NCI-H146 (cell line): ENCODE results near the gene CFAP90.

ENCODE experiments used
- DNase-seq: peaks from one replicate; lab custom pipeline; 2025; lab: John Stamatoyannopoulos, UW

Gene CFAP90

DNA sequence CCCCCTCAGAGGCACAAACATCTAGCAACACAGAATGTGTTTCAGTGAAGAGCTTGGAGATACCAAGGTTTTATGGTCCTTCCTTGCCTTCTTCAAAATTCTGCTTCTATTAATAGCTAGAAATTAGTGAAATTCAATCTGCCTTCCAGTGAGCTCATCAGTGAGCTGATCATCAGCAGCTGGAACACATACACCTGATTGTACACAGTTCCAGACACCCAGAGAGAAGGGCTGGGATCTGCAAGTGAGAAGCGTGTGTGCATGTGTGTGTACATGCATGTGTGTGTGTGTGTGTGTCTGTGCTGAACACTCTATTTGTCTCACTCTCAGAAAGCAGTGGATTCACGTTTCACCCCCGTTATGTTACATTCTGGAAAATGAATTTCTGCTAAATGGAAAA, 28.5 kb downstream of the CFAP90 start:
- no peak for DNase-seq

DNA sequence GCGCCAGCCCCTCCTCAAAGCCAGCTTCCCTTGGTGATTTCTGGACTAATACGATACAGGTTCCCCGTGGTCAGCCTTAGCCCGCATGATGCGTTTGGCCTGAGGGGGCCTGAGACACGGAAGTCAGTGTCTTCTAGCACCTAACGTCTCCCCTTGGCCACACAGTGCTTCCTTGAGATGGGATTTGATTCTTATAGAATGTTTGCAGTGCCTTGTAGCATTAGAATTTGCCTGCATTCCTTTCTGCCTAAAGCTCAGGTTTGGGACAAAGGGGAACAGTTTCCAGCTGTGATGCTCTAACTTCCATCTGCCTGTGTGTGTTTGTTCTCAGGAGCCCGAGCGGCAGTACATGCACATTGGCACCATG, 34.4 kb downstream of the CFAP90 start:
- no peak for DNase-seq

DNA sequence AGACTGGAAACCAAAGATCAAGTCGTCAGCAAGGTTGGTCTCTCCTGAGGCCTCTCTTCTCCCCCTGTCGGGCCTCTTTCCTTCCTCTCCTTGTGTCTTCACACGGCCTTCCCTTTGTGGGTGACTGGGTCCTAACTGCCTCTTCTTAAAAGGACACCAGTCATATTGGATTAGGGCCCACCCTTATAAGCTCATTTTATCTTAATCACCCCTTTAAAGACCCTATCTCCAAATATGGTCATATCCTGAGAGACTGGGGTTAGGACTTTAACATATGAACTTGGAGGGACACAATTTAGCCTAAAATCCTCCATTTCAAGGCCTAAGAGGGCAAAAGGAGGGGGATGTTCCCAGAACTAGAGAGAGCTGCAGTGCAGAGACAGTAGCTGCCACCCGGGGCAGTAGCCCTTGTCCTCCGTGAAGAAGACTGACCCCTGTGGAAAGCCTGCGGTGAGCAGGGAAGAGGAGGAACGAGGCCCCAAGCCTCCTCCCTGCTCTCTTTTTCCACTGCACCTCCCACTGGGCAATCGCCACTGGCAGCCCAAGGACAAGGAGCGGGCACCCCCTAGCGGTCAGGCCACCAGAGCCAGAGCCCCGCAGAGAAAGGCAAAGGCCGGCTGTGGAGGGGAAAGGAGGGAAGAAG, 34.9 kb downstream of the CFAP90 start:
- peak; percentile 56 for DNase-seq

DNA sequence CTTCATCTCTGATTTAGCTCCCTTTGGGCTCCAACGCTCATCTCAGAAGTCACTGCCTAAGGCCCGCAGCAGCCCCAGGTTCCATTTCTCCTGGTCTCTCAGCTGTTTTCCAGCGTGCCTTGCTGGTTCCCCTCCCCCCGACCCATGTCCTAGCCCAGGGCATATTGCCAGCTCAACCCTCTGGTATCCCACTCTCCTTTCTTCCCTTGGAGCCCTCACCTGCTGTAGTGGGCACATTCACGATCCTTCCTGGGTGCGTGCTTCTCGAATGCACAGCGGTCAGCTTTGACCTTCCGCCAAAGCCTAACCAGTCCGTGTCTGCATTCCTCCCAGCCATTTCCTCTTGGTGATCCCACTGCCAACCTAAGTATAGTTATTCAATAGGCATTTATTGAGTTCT, 36.1 kb downstream of the CFAP90 start:
- no peak for DNase-seq

DNA sequence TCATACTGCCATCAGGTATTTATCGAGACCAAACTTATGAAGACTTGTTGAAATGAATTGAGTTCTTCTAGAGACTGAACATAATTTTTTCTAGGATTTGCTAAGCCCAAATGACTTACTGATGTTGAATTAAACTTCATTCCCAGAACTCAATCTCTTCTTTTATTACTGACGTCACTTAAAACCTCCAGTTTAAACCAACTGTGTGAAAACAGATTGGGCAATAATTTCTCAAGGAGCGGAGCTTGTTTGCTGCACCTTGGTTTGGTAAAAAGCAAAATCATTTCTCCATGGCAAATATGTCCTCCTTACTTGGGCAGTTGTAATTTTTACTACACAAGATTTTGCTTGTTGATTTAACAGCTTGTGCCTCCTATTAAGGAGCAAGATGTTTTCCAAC, 37.4 kb downstream of the CFAP90 start:
- DNase-seq, result no peak

DNA sequence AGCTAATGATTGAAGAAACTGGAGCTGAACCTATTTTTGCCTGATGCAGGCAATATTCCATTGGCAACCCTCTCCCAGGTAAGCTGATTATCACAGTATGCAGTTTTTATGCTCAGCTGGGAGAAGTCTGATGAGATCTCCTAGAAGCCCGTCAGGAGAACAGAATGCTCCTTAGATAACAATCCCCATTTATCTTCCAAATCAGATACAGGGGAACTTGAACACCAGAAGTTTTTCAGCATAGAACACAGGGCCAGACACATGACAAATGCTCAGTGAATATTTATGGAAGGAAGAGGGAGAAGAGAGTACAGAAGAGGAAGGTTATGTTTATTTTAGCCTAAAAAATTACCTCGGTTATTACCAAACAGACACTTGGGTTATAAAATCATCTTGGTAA, 37.9 kb downstream of the CFAP90 start:
- no peak for DNase-seq

DNA sequence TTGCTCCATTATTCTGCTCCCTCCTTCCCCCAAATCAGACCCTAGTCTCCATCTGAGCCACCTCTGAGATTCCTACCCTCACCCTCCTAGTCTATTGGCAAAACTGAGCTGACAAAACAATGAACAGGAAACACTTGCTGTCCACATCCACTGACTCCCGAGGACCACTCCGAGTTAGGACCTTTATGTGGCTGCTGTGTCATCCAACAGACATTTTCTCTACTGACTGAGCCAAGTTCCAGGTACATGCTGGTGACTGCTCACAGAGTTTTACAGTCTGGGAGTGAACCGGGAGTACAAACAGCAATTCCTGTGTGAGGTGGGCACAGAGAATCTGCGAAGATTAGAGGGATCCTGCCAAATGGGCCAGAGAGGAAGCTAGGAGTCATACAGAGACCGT, 39.2 kb downstream of the CFAP90 start:
- DNase-seq, result no peak

DNA sequence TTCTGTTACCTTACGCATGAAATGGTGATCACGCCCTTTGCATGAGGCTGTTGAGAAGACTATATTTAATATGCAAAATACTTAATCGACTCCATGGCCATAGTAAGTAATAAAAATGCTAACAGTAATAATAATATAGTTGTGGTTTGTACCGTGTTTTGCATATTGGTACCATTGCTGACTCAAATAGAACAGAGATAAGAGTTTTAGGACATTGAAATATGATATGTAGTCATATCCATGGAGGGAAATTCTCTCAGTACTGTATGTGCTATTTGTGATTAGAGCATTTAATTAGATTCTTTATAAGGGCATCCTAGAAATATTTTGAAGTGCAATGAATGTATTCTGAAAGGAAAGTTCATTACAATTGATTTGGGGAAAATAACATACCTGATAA, 41.9 kb downstream of the CFAP90 start:
- no peak for DNase-seq

DNA sequence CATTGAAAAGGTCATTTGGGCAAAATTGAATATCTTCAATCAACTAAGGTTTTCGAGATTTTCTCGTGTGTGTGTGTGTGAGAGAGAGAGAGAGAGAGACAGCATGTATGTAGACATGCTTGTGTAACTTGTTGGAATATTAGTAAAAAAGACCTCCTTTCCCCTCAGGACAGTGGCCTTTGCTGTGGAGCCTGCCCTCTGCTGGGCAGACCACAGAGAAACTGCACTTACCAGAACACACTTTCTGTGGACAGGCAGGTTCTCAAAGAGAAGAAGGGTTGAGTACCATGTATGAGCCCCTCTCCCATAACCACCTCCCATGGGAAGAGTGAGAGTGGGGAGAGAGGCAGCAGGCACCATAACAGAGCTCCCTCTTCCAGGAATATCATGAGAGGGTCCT, 45.6 kb downstream of the CFAP90 start:
- no peak for DNase-seq

DNA sequence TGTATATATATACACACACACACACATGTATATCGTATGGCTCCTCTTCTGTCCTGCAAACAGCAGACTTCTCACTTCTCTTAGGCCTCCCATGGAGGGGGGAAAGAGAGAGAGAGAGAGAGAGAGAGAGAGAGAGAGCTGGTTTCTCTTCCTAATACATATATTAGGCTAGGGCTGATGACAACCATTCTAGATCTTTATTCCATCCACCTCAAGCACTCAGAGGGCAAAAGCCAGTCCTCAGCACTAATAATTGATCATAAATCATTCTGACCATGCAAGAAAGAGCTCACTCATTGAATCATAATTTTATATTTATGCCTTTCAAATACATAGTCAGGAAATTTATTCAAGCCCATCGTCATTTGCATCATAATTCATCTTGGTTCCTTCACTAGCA, 47.0 kb downstream of the CFAP90 start:
- DNase-seq, result no peak

DNA sequence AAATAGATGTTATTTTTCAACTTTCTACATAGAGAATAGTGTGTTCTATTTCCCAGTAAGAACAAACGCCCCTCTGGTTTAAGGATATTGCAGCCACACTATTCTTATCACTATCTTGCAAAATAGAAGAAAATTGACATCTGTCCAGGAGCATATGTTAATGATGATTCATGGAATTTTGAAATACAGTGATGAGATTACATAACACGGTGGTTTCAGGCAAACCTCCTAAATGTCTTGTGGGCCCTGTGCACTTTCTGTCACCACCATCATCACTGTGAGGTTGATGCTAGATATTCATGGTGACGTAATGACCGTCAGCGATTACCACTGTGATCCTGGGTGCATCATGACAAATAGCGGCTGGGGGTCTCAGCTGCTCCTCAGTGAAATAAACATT, 48.1 kb downstream of the CFAP90 start:
- DNase-seq, result no peak

DNA sequence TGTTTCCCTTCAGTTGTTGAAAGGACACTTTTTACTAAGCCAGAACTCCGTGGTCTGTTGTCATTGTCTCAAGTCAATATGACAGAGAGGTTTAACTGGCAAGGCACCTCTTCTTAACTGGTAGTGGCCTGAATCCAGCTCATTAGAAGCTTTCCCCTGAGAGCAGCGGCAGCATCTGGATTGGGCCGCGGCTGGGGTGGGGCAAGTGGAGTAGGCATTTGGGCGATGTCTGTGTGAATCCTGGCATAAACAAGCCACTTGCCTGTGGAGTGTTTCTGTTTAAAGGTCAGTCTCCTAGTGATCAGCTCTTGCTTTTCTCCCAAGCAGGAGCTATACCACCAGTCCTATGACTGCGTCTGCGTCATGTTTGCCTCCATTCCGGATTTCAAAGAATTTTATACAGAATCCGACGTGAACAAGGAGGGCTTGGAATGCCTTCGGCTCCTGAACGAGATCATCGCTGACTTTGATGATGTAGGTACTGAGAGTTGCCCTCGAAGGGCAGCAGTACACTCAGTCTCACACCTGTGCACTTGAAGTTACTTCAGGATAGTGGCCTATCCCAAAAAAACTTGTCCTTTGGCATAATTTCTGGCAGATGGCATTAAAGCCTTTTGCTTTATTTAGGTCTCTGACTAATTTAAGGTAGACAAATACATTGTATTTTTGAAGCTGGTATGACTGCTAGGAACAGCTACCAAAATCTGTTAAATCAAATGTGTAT, 48.9 kb downstream of the CFAP90 start:
- DNase-seq, result no peak

DNA sequence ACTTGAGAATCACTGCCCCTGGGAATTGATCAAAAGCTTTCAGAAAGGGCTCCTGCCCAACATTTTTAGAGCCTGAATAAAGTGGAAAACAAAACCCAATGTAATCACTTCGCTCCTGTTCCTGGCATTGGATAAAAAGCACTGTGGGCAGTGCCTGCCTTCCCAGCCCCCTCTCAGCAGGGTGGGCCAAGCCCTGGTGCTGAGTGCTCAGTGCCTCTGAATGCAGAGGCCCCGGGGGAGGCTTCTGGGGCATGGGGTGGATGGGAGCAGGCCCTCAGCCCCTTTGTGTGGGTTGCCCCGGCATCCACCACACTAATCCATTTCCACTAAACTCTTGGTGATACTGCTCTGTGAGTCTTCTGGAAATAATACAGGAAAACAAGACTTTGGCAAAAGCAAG, 55.6 kb downstream of the CFAP90 start:
- no peak for DNase-seq

DNA sequence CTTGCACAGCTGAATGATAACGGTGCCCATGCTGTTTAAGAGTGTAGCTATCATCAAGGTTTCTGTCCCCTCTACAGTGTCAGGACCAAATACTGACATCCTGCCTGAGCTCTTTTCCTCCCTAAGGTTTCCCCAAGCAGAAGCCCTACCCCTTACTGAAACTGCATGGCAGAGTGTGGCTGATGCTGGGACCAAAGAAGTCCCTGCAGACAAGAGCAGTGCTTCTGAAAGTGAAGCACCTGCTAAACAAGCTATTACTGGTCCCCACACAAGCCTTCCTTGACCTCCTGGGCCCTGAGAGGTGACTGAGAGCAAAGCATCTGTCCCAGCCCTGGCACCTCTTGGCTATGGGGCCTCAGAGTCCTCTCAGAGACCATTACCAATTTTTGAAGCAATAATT, 56.1 kb downstream of the CFAP90 start:
- DNase-seq, result no peak

DNA sequence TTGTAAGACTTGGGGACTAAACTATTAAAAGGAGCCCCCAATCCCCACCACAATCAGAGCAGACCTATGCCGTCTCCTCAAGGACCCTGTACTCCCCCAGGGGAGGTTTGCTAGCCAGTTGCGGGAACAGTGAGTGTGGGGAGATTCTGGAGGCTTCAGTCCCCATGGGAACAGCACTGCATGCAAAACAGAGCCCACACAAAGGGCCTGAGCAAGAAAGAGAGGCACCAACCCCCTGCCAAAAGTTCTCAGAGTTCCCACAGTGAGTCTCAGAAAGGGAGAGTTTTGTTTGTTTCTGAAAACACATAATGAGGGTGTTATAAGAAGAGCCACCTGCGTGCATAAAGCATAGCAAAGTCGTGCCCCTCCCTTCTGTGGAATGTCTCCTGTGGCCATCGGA, 56.6 kb downstream of the CFAP90 start:
- no peak for DNase-seq

DNA sequence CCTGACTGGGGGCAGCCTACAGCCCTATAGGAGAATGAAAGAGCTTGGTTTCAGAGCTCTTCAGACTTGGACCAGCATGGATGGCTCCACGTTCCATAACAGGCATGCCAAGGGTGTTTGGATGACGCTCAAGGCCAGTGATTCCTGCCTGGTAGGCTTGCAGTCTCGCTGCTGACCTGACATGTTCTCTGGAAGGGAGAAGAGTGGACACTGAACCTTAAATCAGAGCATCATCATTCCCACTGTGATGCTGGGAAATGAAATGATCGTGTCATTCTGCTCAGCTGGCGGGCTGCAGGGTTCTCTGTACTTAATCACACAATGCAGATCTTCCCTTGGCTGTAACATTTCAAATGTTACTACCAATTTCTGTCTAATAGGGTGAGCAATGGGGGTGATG, 57.0 kb downstream of the CFAP90 start:
- DNase-seq, result no peak

DNA sequence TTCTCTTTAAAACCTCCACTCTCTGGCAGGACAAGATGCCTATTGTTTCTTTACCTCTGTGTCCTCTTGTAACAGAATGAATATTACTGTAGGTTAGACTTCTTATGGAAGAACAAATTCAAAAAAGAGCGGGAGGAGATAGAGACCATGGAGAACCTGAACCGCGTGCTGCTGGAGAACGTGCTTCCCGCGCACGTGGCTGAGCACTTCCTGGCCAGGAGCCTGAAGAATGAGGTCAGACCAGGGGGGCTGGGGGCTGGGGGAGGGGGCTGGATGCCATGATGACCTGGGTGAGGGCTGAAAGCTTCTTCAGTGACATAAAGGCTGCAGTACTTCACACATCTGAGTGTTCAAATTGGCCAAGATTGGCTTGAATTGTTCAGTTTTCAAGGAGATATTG, 61.4 kb downstream of the CFAP90 start:
- DNase-seq, result no peak

DNA sequence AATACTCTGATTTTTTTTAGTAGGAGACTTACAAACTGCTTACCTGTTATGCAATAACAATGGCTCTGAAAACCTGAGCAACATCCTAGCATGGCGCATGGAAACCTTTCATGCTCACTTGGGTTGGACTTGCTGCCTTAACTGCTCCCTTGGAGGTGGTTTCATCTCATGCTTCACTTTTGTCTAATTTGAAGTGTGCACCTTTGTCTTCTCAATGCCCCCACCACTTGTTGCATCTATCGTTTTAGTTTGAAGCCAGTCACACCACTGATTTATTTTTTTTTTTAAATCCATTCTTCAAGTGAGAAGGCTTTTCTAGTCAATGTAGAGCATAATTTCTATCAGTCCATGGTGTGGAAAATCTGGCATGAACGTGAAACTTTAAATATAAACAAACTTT, 63.2 kb downstream of the CFAP90 start:
- DNase-seq, result no peak

DNA sequence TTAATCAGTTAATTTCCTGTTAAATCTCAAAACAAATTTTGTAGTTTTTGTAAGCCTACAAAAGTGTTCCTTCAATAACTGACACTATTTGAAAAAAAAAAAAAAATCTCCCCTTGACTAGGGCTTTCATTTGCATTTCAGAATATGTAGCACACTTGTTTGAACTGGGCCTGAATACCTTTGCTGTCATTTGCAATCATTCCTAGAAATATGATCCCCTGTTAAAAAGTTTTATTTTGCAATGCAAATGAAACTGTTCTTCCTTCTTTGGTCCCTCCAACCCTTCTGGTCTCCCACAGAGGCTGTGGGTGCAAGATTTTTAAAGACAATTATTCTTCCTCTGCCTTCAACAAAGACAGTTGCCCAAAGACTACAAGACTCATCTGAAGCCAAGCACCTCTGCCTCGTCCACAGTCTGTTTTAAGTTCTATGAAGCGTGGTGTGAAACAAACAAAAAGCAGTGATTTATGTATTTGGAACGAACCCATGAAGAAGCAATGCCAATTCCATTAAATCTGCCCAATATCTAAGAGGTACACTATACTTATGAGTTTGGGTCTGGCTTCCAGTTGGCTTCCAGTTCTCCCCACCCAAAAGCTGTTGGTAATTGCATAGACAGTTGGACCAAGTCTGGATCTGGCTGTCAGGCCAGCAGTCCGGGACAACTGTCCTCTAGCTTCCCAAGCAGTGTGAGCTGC, 66.1 kb downstream of the CFAP90 start:
- DNase-seq, result no peak

DNA sequence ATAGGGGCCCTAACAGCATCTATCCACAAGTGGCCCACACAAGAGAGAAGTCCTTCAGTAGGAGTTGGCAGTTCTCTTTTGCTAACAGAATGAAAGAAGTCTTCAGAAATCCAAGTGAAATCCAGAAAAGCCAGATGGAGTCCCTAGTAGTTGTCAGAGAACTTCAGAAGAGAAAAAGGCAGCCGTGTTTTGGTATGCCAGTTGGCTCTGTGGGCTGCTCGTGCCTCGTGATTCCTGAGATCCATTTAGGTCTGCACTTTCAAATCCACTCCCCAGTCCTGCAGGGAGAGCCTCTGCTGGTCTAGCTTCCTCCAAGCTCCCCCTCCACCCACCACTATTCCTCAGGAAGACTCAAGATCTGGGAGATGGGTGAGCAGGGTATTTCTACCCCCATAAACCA, 69.0 kb downstream of the CFAP90 start:
- no peak for DNase-seq
